OCI-LY1 (cell line): ENCODE measurements around the gene ATAD3A.

Experiments used
- H2AFZ ChIP-seq: fragments of 200-600 bp; sonication (generic), shearing (Covaris generic); 2 replicates; pipeline ENCODE4 v1.6.0; 2014; ENCODE audit warnings: antibody characterized with exemption, mild to moderate bottlenecking, low read length
- H3F3A ChIP-seq: fragments of 200-600 bp; sonication (generic), shearing (Covaris generic); 2 replicates; pipeline ENCODE4 v1.6.0; 2014; ENCODE audit warnings: mild to moderate bottlenecking, antibody characterized with exemption, low read length, moderate library complexity; ENCODE audit not compliant: insufficient read depth
- H3K27ac ChIP-seq: fragments of 200-600 bp; sonication (generic); 2 replicates; pipeline ENCODE4 v1.5.1; 2014; ENCODE audit warnings: low read length, mixed run types, mild to moderate bottlenecking, low read depth; ENCODE audit not compliant: poor library complexity, severe bottlenecking
- H3K27me3 ChIP-seq: fragments of 200-600 bp; sonication (generic); 2 replicates; pipeline ENCODE4 v1.6.0; 2014; ENCODE audit warnings: antibody characterized with exemption, mild to moderate bottlenecking, low read length, moderate library complexity; ENCODE audit not compliant: insufficient read depth
- H3K36me3 ChIP-seq: fragments of 200-600 bp; sonication (generic); 2 replicates; pipeline ENCODE4 v1.6.1; 2014; ENCODE audit warnings: mild to moderate bottlenecking, antibody characterized with exemption, low read length, moderate library complexity, mixed read lengths; ENCODE audit not compliant: insufficient read depth
- H3K4me1 ChIP-seq: fragments of 200-600 bp; sonication (generic); 2 replicates; pipeline ENCODE4 v1.5.1; 2014; ENCODE audit warnings: mild to moderate bottlenecking, low read length, moderate library complexity; ENCODE audit not compliant: insufficient read depth, severe bottlenecking
- H3K4me2 ChIP-seq: fragments of 200-600 bp; sonication (generic), shearing (Covaris generic); 2 replicates; pipeline ENCODE4 v1.6.1; 2014; ENCODE audit warnings: low read length
- H3K4me3 ChIP-seq: fragments of 200-600 bp; sonication (generic); 2 replicates; pipeline ENCODE4 v1.5.1; 2014; ENCODE audit warnings: low read length, low read depth, mild to moderate bottlenecking, mixed read lengths; ENCODE audit not compliant: poor library complexity, severe bottlenecking
- H3K79me2 ChIP-seq: fragments of 200-600 bp; shearing (Covaris generic); 2 replicates; pipeline ENCODE4 v1.6.1; 2016; ENCODE audit warnings: mixed run types, low read length, mixed read lengths; ENCODE audit not compliant: insufficient read depth
- H3K9ac ChIP-seq: fragments of 200-600 bp; sonication (generic), shearing (Covaris generic); 2 replicates; pipeline ENCODE4 v1.6.1; 2014; ENCODE audit warnings: mild to moderate bottlenecking, low read length, mixed read lengths
- H3K9me2 ChIP-seq: fragments of 200-600 bp; sonication (generic), shearing (Covaris generic); 2 replicates; pipeline ENCODE4 v1.6.1; 2014; ENCODE audit warnings: low read depth, mild to moderate bottlenecking, low read length, mixed read lengths
- H3K9me3 ChIP-seq: fragments of 200-600 bp; shearing (Covaris generic); 2 replicates; pipeline ENCODE4 v1.6.1; 2014; ENCODE audit warnings: low read length, mixed read lengths
- H4K20me1 ChIP-seq: fragments of 200-600 bp; sonication (generic), shearing (Covaris generic); 2 replicates; pipeline ENCODE4 v1.6.0; 2016; ENCODE audit warnings: mild to moderate bottlenecking, low read length; ENCODE audit not compliant: insufficient read depth
- EZH2 ChIP-seq: fragments of 200-600 bp; sonication (generic), shearing (Covaris generic); IDR thresholded peaks from 2 replicates; pipeline ENCODE4 v1.8.0; 2017; ENCODE audit warnings: borderline replicate concordance, mixed run types, mild to moderate bottlenecking, antibody characterized with exemption, low read length, moderate library complexity, mixed read lengths
- TF ChIP-seq, protein P1 (sequence below): fragments of 200-600 bp; sonication (generic), shearing (Covaris generic); IDR thresholded peaks from 2 replicates; pipeline ENCODE4 v1.5.1; 2017; ENCODE audit warnings: mild to moderate bottlenecking, antibody characterized with exemption, low read length, moderate library complexity, mixed read lengths

ATAD3A gene

DNA sequence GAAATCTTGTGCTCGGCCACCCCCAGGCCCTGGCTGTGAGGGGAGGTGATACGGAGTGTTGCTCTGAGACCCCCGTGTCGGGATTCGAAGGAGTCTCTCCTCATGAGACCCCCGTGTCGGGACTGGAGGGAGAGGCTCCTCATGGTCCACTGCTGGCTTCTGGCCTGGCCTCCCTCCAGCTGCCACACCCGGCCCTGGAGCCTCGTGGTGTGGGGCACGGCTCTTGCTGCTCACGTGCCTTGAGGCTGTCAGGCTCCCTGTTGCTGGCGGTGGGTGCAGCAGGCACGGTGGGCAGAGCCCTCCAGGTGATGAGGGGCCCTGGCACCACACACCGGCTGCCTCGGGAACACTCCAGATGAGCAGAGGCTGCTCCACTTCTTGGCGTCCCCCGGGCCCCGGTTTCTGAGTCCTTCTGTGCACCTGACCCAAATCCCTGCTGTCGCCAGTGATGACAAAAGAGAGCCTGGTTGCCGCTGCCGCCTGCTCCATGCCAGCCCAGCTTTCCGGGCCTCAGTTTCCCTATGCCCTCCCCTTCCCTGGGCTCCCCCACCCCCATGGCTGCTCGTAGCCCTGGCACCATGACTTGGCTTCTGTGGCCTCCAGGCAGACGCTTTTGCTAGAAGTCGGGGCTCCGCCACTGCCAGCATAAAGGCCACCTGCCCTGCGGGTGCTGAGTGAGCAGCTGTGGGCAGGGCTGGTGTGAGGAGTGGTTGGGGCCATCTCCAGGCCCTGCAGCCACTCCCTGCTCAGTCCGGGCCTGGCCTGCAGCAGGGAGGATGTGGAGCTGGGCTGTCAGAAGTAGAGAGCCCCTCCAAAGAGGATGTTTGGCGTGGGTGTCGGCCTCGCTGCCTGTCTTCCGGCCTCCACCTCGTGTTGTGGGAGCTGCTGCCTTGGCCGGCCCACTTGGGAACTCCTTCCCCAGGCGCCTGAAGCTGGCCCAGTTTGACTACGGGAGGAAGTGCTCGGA is 16.6 kb downstream of the ATAD3A start:
- H3K4me3 ChIP-seq, result no peak overlapping the region
- no peak overlapping the region for H3K27ac ChIP-seq
- no peak overlapping the region for H3K4me2 ChIP-seq
- no peak for TF ChIP-seq EZH2
- TF ChIP-seq, protein P1, sequence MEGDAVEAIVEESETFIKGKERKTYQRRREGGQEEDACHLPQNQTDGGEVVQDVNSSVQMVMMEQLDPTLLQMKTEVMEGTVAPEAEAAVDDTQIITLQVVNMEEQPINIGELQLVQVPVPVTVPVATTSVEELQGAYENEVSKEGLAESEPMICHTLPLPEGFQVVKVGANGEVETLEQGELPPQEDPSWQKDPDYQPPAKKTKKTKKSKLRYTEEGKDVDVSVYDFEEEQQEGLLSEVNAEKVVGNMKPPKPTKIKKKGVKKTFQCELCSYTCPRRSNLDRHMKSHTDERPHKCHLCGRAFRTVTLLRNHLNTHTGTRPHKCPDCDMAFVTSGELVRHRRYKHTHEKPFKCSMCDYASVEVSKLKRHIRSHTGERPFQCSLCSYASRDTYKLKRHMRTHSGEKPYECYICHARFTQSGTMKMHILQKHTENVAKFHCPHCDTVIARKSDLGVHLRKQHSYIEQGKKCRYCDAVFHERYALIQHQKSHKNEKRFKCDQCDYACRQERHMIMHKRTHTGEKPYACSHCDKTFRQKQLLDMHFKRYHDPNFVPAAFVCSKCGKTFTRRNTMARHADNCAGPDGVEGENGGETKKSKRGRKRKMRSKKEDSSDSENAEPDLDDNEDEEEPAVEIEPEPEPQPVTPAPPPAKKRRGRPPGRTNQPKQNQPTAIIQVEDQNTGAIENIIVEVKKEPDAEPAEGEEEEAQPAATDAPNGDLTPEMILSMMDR, result no peak
- H3K36me3 ChIP-seq, result peaks cover 60% of the 10 kb centered on the region
- H3K27me3 ChIP-seq, result no peaks in the 10 kb centered on the region
- no peaks in the 10 kb centered on the region for H4K20me1 ChIP-seq
- no peak overlapping the region for H3K9ac ChIP-seq
- H2AFZ ChIP-seq, result no peak overlapping the region
- no peaks in the 10 kb centered on the region for H3F3A ChIP-seq
- H3K79me2 ChIP-seq, result no peaks in the 10 kb centered on the region
- no peaks in the 10 kb centered on the region for H3K9me3 ChIP-seq
- H3K4me1 ChIP-seq, result no peaks in the 10 kb centered on the region
- no peaks in the 10 kb centered on the region for H3K9me2 ChIP-seq

DNA sequence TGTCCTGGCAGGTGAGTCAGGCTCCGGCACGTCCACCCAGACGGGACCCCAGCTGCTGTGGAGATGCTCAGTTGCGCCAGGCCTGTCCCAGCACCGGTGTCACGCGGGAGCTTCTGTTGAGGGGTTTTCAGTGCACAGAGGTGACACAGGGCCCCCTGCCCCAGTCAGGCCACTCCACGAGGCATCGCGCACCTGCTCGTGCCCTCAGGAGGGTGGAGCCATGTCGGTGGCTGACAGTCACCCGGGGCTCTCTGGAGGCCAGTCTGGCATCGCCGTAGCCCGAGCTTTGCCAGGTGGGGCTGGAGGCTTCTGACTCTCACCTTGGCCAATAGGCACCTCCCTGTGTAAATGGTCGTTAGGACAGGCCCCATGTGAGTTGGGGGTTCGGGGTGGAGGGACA is 17.4 kb downstream of the ATAD3A start:
- H3K36me3 ChIP-seq, result peaks cover 61% of the 10 kb centered on the region
- H4K20me1 ChIP-seq, result no peaks in the 10 kb centered on the region
- H3K27me3 ChIP-seq, result no peaks in the 10 kb centered on the region
- no peak overlapping the region for H3K9ac ChIP-seq
- no peak overlapping the region for H3K4me2 ChIP-seq
- no peaks in the 10 kb centered on the region for H3K9me2 ChIP-seq
- TF ChIP-seq EZH2, result no peak
- TF ChIP-seq, protein P1, result no peak
- H3K4me1 ChIP-seq, result no peaks in the 10 kb centered on the region
- no peak overlapping the region for H2AFZ ChIP-seq
- no peak overlapping the region for H3K4me3 ChIP-seq
- no peaks in the 10 kb centered on the region for H3K9me3 ChIP-seq
- no peak overlapping the region for H3K27ac ChIP-seq
- H3F3A ChIP-seq, result no peaks in the 10 kb centered on the region
- no peaks in the 10 kb centered on the region for H3K79me2 ChIP-seq

DNA sequence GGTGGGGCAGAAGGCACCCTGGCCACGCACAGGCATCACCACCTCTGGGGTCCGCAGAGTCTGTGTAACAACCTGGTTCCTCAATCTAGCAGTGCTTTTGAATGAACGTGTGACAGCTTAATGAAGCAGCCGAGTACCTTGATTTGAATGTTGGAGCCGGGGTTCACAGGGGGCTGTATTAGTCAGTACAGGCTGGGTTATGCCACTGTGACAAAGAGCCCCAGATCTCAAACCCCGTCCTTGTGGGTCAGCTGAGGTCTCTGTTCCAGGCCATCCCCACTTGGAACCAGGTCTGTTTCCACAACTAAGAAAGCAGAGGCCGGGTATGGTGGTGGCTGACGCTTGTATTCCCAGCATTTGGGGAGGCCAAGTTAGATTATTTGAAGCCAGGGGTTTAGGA is 18.0 kb downstream of the ATAD3A start:
- Histone ChIP-seq H3K9ac (no peak overlapping the region), H3K4me1 (no peaks in the 10 kb centered on the region), H3K9me3 (no peaks in the 10 kb centered on the region), H3F3A (no peaks in the 10 kb centered on the region), H4K20me1 (no peaks in the 10 kb centered on the region), H3K9me2 (no peaks in the 10 kb centered on the region), H2AFZ (no peak overlapping the region), H3K4me2 (no peak overlapping the region), H3K27me3 (no peaks in the 10 kb centered on the region), H3K27ac (no peak overlapping the region), H3K79me2 (no peaks in the 10 kb centered on the region), H3K4me3 (no peak overlapping the region), H3K36me3 (peaks cover 59% of the 10 kb centered on the region)
- TF ChIP-seq, protein P1, result no peak
- TF ChIP-seq EZH2, result no peak
